ENCODE results near the gene RNF125. TPM values are rescaled to one million over a fixed set of nuclear protein-coding genes. Genes with fewer than 3 reads are reported as not detected.
A peak's percentile ranks its signal among the peaks of the same experiment; 100 is the strongest.
"Not testable (repeated sequence)": the region's sequence is repeated elsewhere in the genome, so short reads cannot be mapped to it uniquely, and the experiment has no call there.

The RNF125 gene
- total and polyA plus RNA-seq, 4 donors = 4.1 to 6.7 (median 5.9) TPM

DNA sequence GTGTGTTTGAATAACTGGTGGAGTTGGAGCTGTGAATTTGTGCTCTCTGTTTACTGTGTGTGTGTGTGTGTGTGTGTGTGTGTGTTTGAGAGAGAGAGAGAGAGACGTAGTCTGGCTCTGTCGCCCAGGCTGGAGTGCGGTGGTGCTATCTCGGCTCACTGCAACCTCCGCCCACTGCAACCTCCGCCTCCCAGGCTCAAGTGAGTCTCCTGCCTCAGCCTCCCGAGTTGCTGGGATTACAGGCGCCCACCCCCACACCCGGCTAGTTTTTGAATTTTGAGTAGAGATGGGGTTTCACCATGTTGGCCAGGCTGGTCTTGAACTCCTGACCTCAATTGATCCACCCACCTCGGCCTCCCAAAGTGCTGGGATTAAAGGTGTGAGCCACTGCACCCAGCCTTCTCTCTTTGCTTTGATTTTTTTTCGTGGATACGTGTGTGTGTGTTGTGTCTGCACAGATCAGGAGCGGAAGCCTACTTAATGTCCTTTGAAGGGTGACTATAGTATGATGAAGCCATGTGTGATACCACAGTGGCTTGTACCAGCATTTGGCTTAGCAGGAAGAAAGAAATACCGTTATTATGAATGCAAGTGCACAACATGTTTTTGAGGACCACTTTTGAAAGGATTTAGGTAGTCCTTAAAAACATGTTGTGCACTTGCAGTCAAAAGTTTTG, 1.5 kb downstream of the RNF125 start:
- WGBS (ENCODE audit: insufficient coverage) = 82% methylated on average over 8 of the region's 14 CpGs
- H3K27ac ChIP-seq (ENCODE audit: low read depth, low read length); DNase-seq (ENCODE audit: low read depth in 4 of 6, low spot score in 6 of 6): not testable (repeated sequence)

DNA sequence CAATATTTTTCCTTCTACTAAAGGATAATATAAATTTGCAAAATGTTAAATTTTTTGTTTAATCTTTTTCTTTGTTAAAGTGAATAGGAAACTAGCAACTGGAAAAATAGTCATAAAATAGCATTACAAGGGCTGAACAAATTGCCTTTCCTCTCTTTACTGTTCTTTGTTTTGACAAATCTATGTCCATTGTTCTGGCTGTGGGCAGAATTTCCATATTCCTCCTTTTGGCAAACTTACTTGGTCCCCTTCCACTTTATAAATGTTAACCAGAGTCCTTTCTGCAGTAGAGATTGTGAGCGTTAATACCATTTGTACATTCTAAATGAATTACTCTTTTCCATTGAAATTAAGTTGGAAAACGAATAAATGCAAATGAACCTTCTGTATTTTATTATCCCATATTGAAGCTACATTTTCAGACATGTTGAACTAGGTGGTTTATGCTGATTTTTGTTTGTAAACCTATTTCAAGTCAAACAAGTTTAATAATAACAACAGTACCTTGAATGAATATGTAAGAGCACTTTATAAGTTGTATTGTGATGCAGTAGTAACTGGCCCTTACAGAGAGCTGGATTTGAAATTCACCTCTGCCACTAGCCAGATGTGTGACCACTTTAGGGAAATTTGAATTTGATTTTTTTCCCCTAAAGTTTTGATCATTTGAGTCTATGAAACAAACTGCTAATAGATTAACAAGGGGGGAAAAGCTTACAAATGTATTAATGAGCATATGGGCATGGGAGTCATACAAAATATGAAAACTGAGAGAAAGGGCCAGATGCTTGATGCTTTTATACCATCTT, 3.3 kb downstream of the RNF125 start:
- Histone ChIP-seq H3K27ac (ENCODE audit: low read depth, low read length) (no peak overlapping the region), H3K4me3 (ENCODE audit: low read depth, low read length) (no peak overlapping the region), H3K36me3 (ENCODE audit: control insufficient read depth, insufficient read depth, low read length) (no peaks in the 10 kb centered on the region), H3K9me3 (ENCODE audit: control insufficient read depth, insufficient read depth, low read length) (no peaks in the 10 kb centered on the region), H3K27me3 (ENCODE audit: control insufficient read depth, insufficient read depth, low read length) (peaks cover 7% of the 10 kb centered on the region), H3K4me1 (ENCODE audit: control insufficient read depth, insufficient read depth, low read length) (peaks cover 17% of the 10 kb centered on the region)
- no CpG with 5 or more reads among the region's 2 CpGs for WGBS (ENCODE audit: insufficient coverage)
- no peak for DNase-seq (ENCODE audit: low read depth in 4 of 6, low spot score in 6 of 6)

More for the DNA sequence above, 1.5 kb downstream of the RNF125 start:
- H3K27me3 ChIP-seq (ENCODE audit: control insufficient read depth, insufficient read depth, low read length); H3K36me3 ChIP-seq (ENCODE audit: control insufficient read depth, insufficient read depth, low read length); H3K9me3 ChIP-seq (ENCODE audit: control insufficient read depth, insufficient read depth, low read length): not testable (repeated sequence)
- peaks cover 17% of the 10 kb centered on the region for H3K4me1 ChIP-seq (ENCODE audit: control insufficient read depth, insufficient read depth, low read length)
- H3K4me3 ChIP-seq (ENCODE audit: low read depth, low read length) = peak overlapping the region; percentile 80

DNA sequence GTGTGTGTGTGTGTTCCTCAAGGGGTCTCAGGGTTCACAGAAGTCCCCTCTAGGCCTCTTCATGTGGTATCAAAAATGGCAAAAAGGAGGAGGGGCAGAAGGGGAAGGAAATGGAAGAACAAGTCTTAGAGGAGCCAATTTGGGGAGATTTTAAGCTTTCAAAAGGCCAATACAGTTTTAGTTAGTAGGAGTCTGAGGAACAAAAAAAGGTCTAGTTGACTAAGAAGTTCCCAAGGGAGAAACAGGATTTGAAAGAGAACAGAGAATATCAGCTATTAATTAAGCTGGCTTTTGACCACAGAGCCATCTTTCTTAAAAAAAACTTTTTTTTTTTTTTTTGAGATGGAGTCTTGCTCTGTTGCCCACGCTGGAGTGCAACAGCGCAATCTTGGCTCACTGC, 7.1 kb downstream of the RNF125 start:
- H3K27me3 ChIP-seq (ENCODE audit: control insufficient read depth, insufficient read depth, low read length) = no peaks in the 10 kb centered on the region
- no peak overlapping the region for H3K27ac ChIP-seq (ENCODE audit: low read depth, low read length)
- no peak for DNase-seq (ENCODE audit: low read depth in 4 of 6, low spot score in 6 of 6)
- no peaks in the 10 kb centered on the region for H3K36me3 ChIP-seq (ENCODE audit: control insufficient read depth, insufficient read depth, low read length)
- H3K9me3 ChIP-seq (ENCODE audit: control insufficient read depth, insufficient read depth, low read length) = no peaks in the 10 kb centered on the region
- WGBS (ENCODE audit: insufficient coverage) = no CpG with 5 or more reads among the region's 2 CpGs
- H3K4me1 ChIP-seq (ENCODE audit: control insufficient read depth, insufficient read depth, low read length) = no peaks in the 10 kb centered on the region
- no peak overlapping the region for H3K4me3 ChIP-seq (ENCODE audit: low read depth, low read length)

DNA sequence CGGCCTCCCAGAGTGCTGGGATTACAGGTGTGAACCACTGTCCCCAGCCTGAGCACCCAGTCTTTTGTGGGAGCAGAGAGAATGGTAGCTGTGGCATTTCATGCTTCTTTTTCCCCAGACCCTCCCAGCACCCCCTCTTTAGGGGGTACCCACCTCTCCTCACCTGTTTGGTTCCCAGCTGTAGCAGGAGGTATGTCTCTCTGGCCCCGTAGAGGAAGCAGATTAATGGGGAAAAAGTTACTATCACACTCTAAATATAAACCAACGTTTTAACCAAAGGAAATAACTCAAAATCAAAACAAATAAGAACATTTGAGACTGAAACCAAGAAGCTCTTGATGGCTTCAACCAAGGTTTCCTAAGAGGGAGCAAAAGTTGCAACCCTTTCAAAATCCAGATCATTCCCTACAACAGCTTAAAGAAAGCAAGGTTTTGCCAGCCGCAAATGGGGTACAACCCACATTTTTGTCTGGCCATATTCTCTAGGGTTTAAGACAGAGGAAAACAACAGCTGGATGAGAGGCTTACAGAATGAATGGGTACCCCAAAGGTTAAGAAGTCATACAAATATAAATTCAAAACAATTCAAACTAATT, 8.0 kb downstream of the RNF125 start:
- 60% methylated on average over 1 of the region's 4 CpGs for WGBS (ENCODE audit: insufficient coverage)
- no peaks in the 10 kb centered on the region for H3K36me3 ChIP-seq (ENCODE audit: control insufficient read depth, insufficient read depth, low read length)
- no peak overlapping the region for H3K27ac ChIP-seq (ENCODE audit: low read depth, low read length)
- no peak overlapping the region for H3K4me3 ChIP-seq (ENCODE audit: low read depth, low read length)
- no peaks in the 10 kb centered on the region for H3K9me3 ChIP-seq (ENCODE audit: control insufficient read depth, insufficient read depth, low read length)
- no peaks in the 10 kb centered on the region for H3K27me3 ChIP-seq (ENCODE audit: control insufficient read depth, insufficient read depth, low read length)
- H3K4me1 ChIP-seq (ENCODE audit: control insufficient read depth, insufficient read depth, low read length) = no peaks in the 10 kb centered on the region
- DNase-seq (ENCODE audit: low read depth in 4 of 6, low spot score in 6 of 6) = no peak

DNA sequence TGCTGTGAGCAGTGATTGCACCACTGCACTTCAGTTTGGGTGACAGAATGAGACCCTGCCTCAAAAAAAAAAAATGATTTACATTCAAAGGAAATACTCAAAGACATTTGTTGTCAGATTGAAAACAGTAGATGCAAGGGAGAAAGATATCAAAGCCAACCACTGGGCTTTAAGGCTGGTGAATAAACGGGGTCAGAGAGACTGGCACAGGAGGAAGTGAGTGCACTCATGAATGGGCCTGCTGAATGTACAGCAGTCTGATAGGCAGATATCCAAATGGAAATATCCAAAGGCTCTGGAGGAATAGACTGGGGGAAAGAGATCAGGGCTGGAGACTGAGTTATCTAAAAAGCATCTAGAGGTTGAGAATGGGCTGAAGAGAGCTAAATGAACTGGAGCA, 10.9 kb downstream of the RNF125 start:
- Histone ChIP-seq H3K4me1 (ENCODE audit: control insufficient read depth, insufficient read depth, low read length) (no peaks in the 10 kb centered on the region), H3K4me3 (ENCODE audit: low read depth, low read length) (no peak overlapping the region), H3K36me3 (ENCODE audit: control insufficient read depth, insufficient read depth, low read length) (no peaks in the 10 kb centered on the region), H3K27ac (ENCODE audit: low read depth, low read length) (no peak overlapping the region), H3K9me3 (ENCODE audit: control insufficient read depth, insufficient read depth, low read length) (no peaks in the 10 kb centered on the region), H3K27me3 (ENCODE audit: control insufficient read depth, insufficient read depth, low read length) (no peaks in the 10 kb centered on the region)
- DNase-seq (ENCODE audit: low read depth in 4 of 6, low spot score in 6 of 6) = no peak
- WGBS (ENCODE audit: insufficient coverage) = 100% methylated on average over 1 of the region's 1 CpG

DNA sequence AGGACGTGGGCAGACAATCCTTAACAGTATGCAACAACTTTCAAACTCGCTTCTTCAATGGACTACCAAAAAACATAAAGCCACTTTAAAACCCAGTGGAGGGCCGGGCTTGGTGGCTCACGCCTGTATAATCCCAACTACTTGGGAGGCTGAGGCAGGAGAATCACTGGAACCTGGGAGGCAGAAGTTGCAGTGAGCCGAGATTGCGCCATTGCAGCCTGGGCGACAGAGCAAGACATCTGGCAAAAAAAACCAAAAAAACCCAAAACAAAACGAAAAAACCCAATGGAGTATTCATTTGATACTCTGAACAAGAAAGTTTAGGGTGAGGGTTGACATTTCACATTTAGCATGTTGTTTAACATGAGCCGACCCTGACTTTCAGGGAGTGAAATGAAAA, 14.0 kb downstream of the RNF125 start:
- no peak for DNase-seq (ENCODE audit: low read depth in 4 of 6, low spot score in 6 of 6)
- no peaks in the 10 kb centered on the region for H3K9me3 ChIP-seq (ENCODE audit: control insufficient read depth, insufficient read depth, low read length)
- H3K27ac ChIP-seq (ENCODE audit: low read depth, low read length) = no peak overlapping the region
- H3K4me1 ChIP-seq (ENCODE audit: control insufficient read depth, insufficient read depth, low read length) = no peaks in the 10 kb centered on the region
- no peaks in the 10 kb centered on the region for H3K27me3 ChIP-seq (ENCODE audit: control insufficient read depth, insufficient read depth, low read length)
- 96% methylated on average over 7 of the region's 9 CpGs for WGBS (ENCODE audit: insufficient coverage)
- no peaks in the 10 kb centered on the region for H3K36me3 ChIP-seq (ENCODE audit: control insufficient read depth, insufficient read depth, low read length)
- no peak overlapping the region for H3K4me3 ChIP-seq (ENCODE audit: low read depth, low read length)

DNA sequence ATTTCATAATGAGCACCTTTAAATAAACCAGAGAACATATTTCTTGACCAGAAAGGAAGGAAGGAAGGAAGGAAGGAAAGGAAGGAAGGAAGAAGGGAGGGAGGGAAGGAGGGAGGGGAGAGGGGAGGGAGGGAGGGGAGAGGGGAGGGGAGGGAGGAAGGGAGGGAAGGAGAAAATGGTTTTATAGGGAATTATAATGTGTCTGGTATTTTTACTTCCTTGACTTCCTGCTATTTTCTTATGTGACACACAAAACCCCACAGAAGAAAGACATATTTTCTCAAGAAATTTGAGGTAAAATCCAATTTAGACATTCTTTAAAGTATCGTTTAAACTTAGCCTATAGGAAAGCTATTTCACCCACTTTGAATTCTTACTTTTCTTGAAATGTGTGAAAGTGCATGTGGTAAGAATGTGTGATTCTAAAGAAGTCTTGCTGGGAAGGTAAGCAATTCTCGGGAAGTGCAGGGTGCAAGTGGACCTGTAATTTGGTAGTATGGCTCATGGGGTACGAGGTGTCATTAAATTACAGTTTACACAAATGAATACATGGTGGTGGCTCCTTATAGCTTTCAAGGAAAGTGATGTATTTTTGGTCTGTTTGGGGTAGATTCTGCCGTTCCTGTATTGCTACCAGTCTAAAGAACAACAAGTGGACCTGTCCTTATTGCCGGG, 18.0 kb downstream of the RNF125 start:
- no peaks in the 10 kb centered on the region for H3K27me3 ChIP-seq (ENCODE audit: control insufficient read depth, insufficient read depth, low read length)
- WGBS (ENCODE audit: insufficient coverage) = 97% methylated on average over 3 of the region's 5 CpGs
- no peaks in the 10 kb centered on the region for H3K36me3 ChIP-seq (ENCODE audit: control insufficient read depth, insufficient read depth, low read length)
- no peaks in the 10 kb centered on the region for H3K9me3 ChIP-seq (ENCODE audit: control insufficient read depth, insufficient read depth, low read length)
- no peak for DNase-seq (ENCODE audit: low read depth in 4 of 6, low spot score in 6 of 6)
- H3K27ac ChIP-seq (ENCODE audit: low read depth, low read length) = no peak overlapping the region
- H3K4me3 ChIP-seq (ENCODE audit: low read depth, low read length) = no peak overlapping the region
- no peaks in the 10 kb centered on the region for H3K4me1 ChIP-seq (ENCODE audit: control insufficient read depth, insufficient read depth, low read length)

DNA sequence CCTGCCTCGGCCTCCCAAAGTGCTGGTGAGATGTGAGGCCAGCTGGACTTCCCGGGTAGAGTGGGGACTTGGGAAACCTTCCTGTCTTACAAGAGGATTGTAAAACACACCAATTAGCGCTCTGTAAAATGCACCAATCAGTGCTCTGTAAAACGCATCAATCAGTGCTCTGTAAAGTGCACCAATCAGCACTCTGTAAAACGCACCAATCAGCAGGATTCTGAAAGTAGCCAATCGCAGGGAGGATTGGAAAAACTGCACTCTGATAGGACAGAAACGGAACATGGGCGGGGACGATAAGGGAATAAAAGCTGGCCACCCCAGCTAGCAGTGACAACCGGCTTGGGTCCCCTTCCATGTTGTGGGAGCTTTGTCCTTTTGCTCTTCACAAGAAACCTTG, 19.0 kb downstream of the RNF125 start:
- DNase-seq (ENCODE audit: low read depth in 4 of 6, low spot score in 6 of 6) = no peak
- Histone ChIP-seq H3K36me3 (ENCODE audit: control insufficient read depth, insufficient read depth, low read length) (no peaks in the 10 kb centered on the region), H3K27ac (ENCODE audit: low read depth, low read length) (no peak overlapping the region), H3K4me1 (ENCODE audit: control insufficient read depth, insufficient read depth, low read length) (no peaks in the 10 kb centered on the region), H3K9me3 (ENCODE audit: control insufficient read depth, insufficient read depth, low read length) (no peaks in the 10 kb centered on the region), H3K4me3 (ENCODE audit: low read depth, low read length) (no peak overlapping the region), H3K27me3 (ENCODE audit: control insufficient read depth, insufficient read depth, low read length) (no peaks in the 10 kb centered on the region)
- 89% methylated on average over 8 of the region's 10 CpGs for WGBS (ENCODE audit: insufficient coverage)

DNA sequence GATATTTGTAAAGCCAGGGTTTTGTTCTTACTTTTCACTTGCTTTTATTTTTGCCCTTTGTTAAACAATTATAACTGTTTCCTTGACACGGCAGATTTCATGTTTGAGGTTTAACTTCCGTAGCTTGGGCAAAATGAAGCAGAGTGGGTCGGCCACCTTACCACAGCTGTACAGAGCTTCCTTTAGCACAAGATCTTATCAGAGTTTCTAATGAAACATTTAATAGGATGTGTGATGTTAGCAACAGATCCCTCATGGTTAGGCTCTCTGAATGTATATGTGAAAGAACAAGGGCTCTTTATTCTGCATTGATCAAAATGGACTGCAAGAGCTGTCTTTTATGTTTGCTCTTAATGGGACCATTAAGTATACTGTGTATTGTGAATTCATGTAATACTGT, 22.3 kb downstream of the RNF125 start:
- DNase-seq (ENCODE audit: low read depth in 4 of 6, low spot score in 6 of 6) = peak in 2 of 6 donors; percentile 46 to 49
- Histone ChIP-seq H3K4me1 (ENCODE audit: control insufficient read depth, insufficient read depth, low read length) (no peaks in the 10 kb centered on the region), H3K36me3 (ENCODE audit: control insufficient read depth, insufficient read depth, low read length) (no peaks in the 10 kb centered on the region), H3K9me3 (ENCODE audit: control insufficient read depth, insufficient read depth, low read length) (no peaks in the 10 kb centered on the region), H3K4me3 (ENCODE audit: low read depth, low read length) (no peak overlapping the region), H3K27me3 (ENCODE audit: control insufficient read depth, insufficient read depth, low read length) (no peaks in the 10 kb centered on the region), H3K27ac (ENCODE audit: low read depth, low read length) (peak overlapping the region; percentile 78)
- no CpG with 5 or more reads among the region's 3 CpGs for WGBS (ENCODE audit: insufficient coverage)

Measured in spinal cord (tissue), 10 donors.